Transverse colon (tissue), 4 donors: ENCODE results near the gene TRMT112. TPM values are rescaled to one million over a fixed set of nuclear protein-coding genes. Genes with fewer than 3 reads are reported as not detected.

Experiments used
- DNase-seq: peaks from one replicate; pipeline ENCODE4 v3.0.0-alpha.2; 2019
- H3K27ac ChIP-seq, 4 donors: fragments of 200-600 bp; sonication (generic); 2 replicates each; pipeline ENCODE4 v1.5.1; 2016 to 2018; ENCODE audit warnings: inconsistent platforms in 4 of 4
- H3K27me3 ChIP-seq: fragments of 200-600 bp; sonication (generic); 2 replicates; pipeline ENCODE4 v1.5.1; 2017; ENCODE audit warnings: inconsistent platforms
- H3K36me3 ChIP-seq, 4 donors: fragments of 200-600 bp; sonication (generic); 2 replicates each; pipeline ENCODE4 v1.5.1; 2017 to 2019; ENCODE audit warnings: inconsistent platforms in 4 of 4
- H3K4me1 ChIP-seq, 4 donors: fragments of 200-600 bp; sonication (generic); 2 replicates each; pipeline ENCODE4 v1.5.1; 2017 to 2020; ENCODE audit warnings: inconsistent platforms in 4 of 4
- H3K4me3 ChIP-seq, 4 donors: fragments of 200-600 bp; sonication (generic); 1 replicate in 1 of 4; 2 replicates in 3 of 4; pipeline versions ENCODE4 v1.5.1 to v1.6.1; 2017 to 2019; ENCODE audit warnings: inconsistent platforms in 4 of 4
- H3K9me3 ChIP-seq, 2 donors: fragments of 200-600 bp; sonication (generic); 2 replicates each; pipeline ENCODE4 v1.5.1; 2017 to 2019; ENCODE audit warnings: inconsistent platforms in 2 of 2
- EP300 ChIP-seq: sonication (generic); formaldehyde crosslinking; IDR thresholded peaks from one replicate; pipeline ENCODE4 v1.6.1; 2017; ENCODE audit warnings: antibody characterized with exemption, low read depth
- POLR2A ChIP-seq: fragments of 450-650 bp; IDR thresholded peaks from one replicate; pipeline ENCODE4 v1.6.1; 2016; ENCODE audit warnings: antibody characterized with exemption, mild to moderate bottlenecking, moderate library complexity
- POLR2AphosphoS5 ChIP-seq, 3 donors: sonication (generic); formaldehyde crosslinking; IDR thresholded peaks; one replicate each; pipeline ENCODE4 v1.6.1; 2016; ENCODE audit warnings: antibody characterized with exemption in 3 of 3
- WGBS, 2 donors: methylation state at CpG; one replicate each; pipeline ENCODE4 v1.1.5; 2018; ENCODE audit warnings: low coverage in 1 of 2; 5-methylcytosine and 5-hydroxymethylcytosine counted together
- in situ Hi-C, 4 donors: fragments of 200-750 bp; cut with MboI; loops; one replicate each; pipeline versions ENCODE4 v1.15.0 to v1.15.1; 2017; ENCODE audit warnings: low sequenced_read_pairs in 3 of 4, low pct_ligation_motif_present in 1 of 4, low pct_unique_long_range_greater_than_20kb in 1 of 4
- intact Hi-C: fragments of 100-400 bp; cut with DNase I; formaldehyde crosslinking; loops from one replicate; pipeline ENCODE4 v1.15.1; 2023; ENCODE audit warnings: low total_unique reads
- total RNA-seq, 4 donors: library from RNA; depleted of rRNA; stranded (reverse); fragments of >200 nt; gene quantifications; one replicate each; pipeline ENCODE4 v1.1.0, GENCODE V29; 2016
- TF ChIP-seq, protein P1 (sequence below), 5 experiments: fragments of 200-600 bp in 3 of 5; fragments of 450-650 bp in 2 of 5; sonication (generic) in 3 of 5; IDR thresholded peaks; 1 replicate in 2 of 5; 2 replicates in 3 of 5; pipeline ENCODE4 v1.5.1; 2016 to 2017; ENCODE audit warnings: antibody characterized with exemption in 5 of 5, inconsistent platforms in 3 of 5, mild to moderate bottlenecking in 2 of 5, moderate library complexity in 1 of 5

Gene TRMT112
- total RNA-seq, 4 donors from 2014 or later = 59.1 to 99.9 (median 82.7) TPM

DNA sequence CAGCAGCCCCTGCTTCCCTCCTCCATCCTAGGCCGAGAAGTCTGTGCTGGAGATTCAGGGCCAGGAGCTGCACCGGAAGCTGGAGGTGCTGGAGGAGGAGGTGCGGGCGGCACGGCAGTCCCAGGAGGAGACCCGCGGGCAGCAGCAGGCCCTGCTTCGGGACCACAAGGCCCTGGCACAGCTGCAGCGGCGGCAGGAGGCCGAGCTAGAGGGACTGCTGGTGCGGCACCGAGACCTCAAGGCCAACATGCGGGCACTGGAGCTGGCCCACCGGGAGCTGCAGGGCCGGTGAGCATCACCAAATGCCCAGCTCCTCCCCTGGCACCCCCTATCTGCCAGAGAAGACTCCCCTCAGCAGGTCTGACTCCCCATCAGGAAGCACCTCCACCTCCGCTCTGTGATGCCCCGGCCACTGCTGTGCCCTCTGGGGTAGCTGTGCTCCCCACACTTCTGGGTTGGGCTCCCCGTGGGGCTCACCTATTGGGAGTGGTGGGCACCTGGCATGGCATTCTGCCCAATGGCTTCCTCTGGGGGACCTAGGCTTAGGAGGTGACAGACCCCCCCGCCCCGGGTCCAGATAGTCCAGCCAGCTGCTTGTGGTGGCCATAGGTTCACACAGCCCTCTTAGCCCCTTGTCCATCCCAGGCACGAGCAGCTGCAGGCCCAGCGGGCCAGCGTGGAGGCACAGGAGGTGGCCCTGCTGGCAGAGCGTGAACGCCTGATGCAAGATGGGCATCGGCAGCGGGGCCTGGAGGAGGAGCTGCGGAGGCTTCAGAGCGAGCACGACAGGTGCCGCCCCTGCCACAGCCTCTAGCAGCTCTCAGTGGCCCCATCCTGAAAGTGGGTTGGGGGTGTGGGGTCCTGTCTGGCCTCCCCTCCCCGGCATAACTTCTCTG is 35.0 kb upstream of the TRMT112 start:
- Histone ChIP-seq H3K4me3 (no peak overlapping the region), H3K4me1 (peaks cover 3 to 12% (median 8%) of the 10 kb centered on the region in 4 donors), H3K27ac (no peak overlapping the region), H3K27me3 (no peaks in the 10 kb centered on the region), H3K36me3 (no peaks in the 10 kb centered on the region), H3K9me3 (no peaks in the 10 kb centered on the region)
- in situ Hi-C loops (no loop called here), intact Hi-C loops (no loop called here)
- DNase-seq = no peak
- 90 to 100% methylated on average over 3 to 33 of the region's 33 CpGs for WGBS, 2 donors
- no peak for TF ChIP-seq POLR2A
- TF ChIP-seq POLR2AphosphoS5 (IDR thresholded peaks at IDR 0.05) = no peak

DNA sequence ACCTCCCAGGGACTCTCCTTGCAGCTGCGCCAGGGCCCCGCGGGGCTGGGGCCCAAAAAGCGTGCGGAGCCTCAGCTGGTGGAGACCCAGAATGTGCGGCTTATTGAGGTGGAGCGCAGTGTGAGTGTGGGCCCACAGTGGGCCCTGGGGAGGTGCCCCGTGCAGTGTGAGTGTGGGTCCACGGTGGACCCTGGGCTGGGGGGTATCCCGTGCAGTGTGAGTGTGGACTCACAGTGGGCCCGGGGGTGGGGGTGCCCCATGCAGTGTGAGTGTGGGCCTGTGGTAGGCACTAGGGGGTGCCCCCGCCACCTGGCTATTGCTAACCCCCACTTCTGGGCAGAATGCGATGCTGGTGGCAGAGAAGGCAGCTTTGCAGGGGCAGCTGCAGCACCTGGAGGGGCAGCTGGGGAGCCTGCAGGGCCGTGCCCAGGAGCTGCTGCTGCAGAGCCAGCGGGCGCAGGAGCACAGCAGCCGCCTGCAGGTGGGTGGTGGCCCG is 33.8 kb upstream of the TRMT112 start:
- intact Hi-C loops (no loop called here), in situ Hi-C loops (no loop called here)
- H3K9me3 ChIP-seq = no peaks in the 10 kb centered on the region
- H3K27ac ChIP-seq = no peak overlapping the region
- no peak overlapping the region for H3K4me3 ChIP-seq
- no peak for DNase-seq
- peaks cover 3 to 12% (median 8%) of the 10 kb centered on the region in 4 donors for H3K4me1 ChIP-seq
- H3K27me3 ChIP-seq = no peaks in the 10 kb centered on the region
- H3K36me3 ChIP-seq = no peaks in the 10 kb centered on the region
- 89% methylated on average over 17 of the region's 18 CpGs; no CpG with 5 or more reads in 1 of the 2 donors for WGBS, 2 donors
- TF ChIP-seq POLR2A (no peak), EP300 (no peak), POLR2AphosphoS5 (IDR thresholded peaks at IDR 0.05) (no peak)
- TF ChIP-seq, protein P1, sequence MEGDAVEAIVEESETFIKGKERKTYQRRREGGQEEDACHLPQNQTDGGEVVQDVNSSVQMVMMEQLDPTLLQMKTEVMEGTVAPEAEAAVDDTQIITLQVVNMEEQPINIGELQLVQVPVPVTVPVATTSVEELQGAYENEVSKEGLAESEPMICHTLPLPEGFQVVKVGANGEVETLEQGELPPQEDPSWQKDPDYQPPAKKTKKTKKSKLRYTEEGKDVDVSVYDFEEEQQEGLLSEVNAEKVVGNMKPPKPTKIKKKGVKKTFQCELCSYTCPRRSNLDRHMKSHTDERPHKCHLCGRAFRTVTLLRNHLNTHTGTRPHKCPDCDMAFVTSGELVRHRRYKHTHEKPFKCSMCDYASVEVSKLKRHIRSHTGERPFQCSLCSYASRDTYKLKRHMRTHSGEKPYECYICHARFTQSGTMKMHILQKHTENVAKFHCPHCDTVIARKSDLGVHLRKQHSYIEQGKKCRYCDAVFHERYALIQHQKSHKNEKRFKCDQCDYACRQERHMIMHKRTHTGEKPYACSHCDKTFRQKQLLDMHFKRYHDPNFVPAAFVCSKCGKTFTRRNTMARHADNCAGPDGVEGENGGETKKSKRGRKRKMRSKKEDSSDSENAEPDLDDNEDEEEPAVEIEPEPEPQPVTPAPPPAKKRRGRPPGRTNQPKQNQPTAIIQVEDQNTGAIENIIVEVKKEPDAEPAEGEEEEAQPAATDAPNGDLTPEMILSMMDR (IDR thresholded peaks at IDR 0.05) = no peak

DNA sequence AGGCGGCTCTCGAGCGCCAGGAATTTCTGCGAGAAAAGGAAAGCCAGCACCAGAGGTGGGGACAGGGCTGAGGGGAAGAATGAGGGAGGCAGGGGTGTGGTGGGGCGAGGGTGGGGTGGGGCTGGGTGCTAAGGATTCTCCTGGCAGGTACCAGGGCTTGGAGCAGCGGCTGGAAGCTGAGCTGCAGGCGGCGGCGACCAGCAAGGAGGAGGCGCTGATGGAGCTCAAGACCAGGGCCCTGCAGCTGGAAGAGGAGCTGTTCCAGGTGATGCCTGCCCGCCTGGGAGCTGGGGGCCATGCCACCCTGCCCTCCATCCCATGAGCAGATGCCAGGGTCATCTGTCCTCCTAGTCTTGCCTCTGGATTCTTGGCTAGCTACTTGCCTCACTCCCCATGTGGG is 32.0 kb upstream of the TRMT112 start:
- no peaks in the 10 kb centered on the region for H3K9me3 ChIP-seq
- no peak overlapping the region for H3K4me3 ChIP-seq
- no peak for DNase-seq
- no peak for TF ChIP-seq POLR2A
- TF ChIP-seq, protein P1 (IDR thresholded peaks at IDR 0.05) = no peak
- TF ChIP-seq POLR2AphosphoS5 (IDR thresholded peaks at IDR 0.05) = no peak
- no peak for TF ChIP-seq EP300
- H3K27ac ChIP-seq = no peak overlapping the region
- 93% methylated on average over 11 of the region's 11 CpGs; no CpG with 5 or more reads in 1 of the 2 donors for WGBS, 2 donors
- no peaks in the 10 kb centered on the region for H3K27me3 ChIP-seq
- peaks cover 0 to 2% (median 0%) of the 10 kb centered on the region in 4 donors for H3K4me1 ChIP-seq
- no peaks in the 10 kb centered on the region for H3K36me3 ChIP-seq
- intact Hi-C loops = no loop called here
- in situ Hi-C loops = no loop called here

DNA sequence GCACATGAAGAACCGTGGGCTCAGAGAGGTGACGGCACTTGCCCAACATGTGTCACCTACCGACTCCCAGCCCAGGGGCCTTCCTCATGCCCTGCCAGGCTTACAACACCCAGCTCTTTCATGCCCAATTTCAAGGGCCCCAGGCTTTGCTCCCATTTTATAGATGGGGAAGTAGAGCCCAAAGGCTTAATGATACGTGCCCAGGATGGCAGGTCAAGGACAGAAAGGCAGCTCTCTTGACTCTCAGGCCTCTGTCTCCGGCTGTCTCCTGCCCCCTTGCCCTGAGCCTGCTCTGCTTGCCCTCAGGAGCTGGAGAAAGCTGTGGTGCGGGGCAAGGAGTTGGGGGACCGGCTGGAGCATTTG is 31.6 kb upstream of the TRMT112 start:
- Histone ChIP-seq H3K4me1 (no peaks in the 10 kb centered on the region), H3K27ac (no peak overlapping the region), H3K4me3 (no peak overlapping the region), H3K9me3 (no peaks in the 10 kb centered on the region), H3K27me3 (no peaks in the 10 kb centered on the region), H3K36me3 (no peaks in the 10 kb centered on the region)
- TF ChIP-seq, protein P1 (IDR thresholded peaks at IDR 0.05) = no peak
- TF ChIP-seq EP300 (no peak), POLR2AphosphoS5 (IDR thresholded peaks at IDR 0.05) (no peak), POLR2A (no peak)
- intact Hi-C loops (no loop called here), in situ Hi-C loops (no loop called here)
- no peak for DNase-seq
- 81 to 94% methylated on average over 4 to 7 of the region's 7 CpGs for WGBS, 2 donors
